GM21360 (cell line): ENCODE measurements around the gene IQSEC1.

ENCODE experiments used
- ATAC-seq: cut with Tn5 transposase; IDR thresholded peaks from one replicate; pipeline ENCODE4 v1.9.1; 2021; ENCODE audit warnings: mild to moderate bottlenecking, moderate library complexity; ENCODE audit not compliant: unreplicated experiment

The IQSEC1 gene

GRCh38 chr3:12975748-12976522, 97.3 kb downstream of the IQSEC1 start:
- no peak for ATAC-seq

DNA sequence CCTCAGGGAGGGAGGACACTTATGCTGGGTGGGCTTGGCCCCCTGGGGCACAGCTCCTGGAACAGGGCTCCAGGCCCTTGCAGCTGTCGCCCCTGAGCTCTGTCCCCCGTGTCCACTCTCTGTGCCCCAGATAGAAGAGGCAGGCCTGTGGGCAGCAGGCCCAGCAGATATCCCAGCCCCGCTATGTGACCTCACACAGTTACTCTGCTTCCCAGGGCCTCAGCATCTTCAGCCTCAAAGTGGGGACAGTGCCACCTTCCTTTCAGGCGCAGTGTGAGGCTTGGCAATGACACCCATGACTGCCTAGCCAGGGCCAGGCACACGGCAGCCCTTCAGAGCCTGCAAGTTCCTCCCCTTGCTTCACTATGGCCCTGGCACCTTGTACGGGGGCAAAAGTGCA, 98.4 kb downstream of the IQSEC1 start:
- ATAC-seq: no peak

DNA sequence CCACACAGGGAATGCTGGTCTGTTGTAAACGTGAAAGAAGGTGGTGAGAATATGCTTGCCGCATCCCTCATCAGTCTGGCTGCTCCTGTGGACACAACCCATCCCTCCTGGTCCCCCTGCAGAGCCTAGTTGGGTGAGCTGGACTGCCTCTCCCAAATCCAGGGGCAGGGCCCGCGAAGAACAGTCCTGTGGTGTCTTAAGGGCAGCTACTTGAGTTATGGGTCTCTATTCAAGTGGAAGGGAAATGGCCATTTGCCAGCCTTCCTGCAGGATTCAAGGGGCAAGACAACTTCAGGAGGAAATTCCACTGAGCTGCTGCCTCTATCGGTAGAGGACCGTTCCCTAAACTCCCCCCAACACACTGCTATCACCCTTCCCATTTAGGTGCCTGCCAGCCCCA, 98.9 kb downstream of the IQSEC1 start:
- no peak for ATAC-seq

DNA sequence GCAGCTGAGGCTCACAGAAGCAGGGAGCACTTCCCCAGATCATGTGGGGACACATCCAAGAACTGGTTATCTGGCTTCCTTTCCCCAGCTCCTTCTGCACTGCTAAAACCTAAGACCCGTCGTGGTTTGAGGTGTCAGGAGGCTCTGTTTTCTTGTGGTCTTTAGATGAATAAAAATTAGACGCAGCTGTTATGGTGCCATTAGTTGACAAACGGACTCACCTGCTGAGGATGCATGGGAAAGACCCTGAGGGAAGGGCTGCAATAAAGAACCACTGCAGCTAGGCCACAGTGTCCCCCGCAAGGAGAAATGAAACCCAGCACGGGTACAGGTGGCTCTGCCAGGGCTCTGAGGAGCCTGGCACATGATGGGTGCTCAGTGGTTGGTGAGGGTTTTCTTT, 99.4 kb downstream of the IQSEC1 start:
- ATAC-seq: no peak

GRCh38 chr3:12972781-12973702, 100.2 kb downstream of the IQSEC1 start:
- no peak for ATAC-seq

DNA sequence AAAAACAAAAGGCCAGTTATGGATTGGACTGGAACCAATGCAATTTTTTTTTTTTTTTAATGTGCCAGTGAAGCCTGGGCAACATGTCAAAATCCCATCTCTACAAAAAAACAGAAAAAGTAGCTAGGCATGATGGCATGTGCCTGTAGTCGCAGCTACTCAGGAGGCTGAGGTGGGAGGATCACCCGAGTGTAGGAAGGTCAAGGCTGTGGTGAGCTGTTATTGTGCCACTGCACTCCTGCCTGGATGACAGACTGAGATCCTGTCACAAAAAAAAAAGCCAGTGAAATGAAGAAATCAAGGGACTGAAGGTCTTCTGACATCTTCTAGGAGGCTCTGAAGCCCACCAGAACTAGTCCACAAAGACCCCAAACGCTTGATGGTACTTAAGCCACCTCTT, 101.2 kb downstream of the IQSEC1 start:
- no peak for ATAC-seq

GRCh38 chr3:12970684-12971083, 102.5 kb downstream of the IQSEC1 start:
- ATAC-seq: no peak

DNA sequence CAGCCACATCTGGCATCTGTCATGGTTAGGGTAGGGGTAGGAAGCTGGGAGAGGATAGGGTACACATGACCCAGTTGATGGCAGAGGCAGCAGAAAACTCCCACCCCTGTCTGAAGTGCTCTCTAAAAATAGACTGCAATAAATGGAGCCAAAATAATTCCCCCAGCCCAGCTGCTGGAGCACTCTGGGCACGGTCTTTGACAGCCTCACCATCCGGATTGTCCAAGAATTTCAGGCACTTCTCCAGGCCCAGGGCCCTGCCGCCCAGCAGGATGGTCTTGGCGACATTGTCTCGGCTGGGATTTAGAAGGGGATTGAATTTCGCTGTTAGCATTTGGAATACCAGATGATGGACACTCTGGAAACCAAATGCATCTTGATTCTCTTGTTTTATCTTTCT, 103.7 kb downstream of the IQSEC1 start:
- ATAC-seq: no peak

GRCh38 chr3:12968541-12968940, 104.7 kb downstream of the IQSEC1 start:
- ATAC-seq: no peak

- ATAC-seq: peak; percentile 77
These were observed 105.5 kb downstream of the IQSEC1 start for GRCh38 chr3:12967606-12968351.

DNA sequence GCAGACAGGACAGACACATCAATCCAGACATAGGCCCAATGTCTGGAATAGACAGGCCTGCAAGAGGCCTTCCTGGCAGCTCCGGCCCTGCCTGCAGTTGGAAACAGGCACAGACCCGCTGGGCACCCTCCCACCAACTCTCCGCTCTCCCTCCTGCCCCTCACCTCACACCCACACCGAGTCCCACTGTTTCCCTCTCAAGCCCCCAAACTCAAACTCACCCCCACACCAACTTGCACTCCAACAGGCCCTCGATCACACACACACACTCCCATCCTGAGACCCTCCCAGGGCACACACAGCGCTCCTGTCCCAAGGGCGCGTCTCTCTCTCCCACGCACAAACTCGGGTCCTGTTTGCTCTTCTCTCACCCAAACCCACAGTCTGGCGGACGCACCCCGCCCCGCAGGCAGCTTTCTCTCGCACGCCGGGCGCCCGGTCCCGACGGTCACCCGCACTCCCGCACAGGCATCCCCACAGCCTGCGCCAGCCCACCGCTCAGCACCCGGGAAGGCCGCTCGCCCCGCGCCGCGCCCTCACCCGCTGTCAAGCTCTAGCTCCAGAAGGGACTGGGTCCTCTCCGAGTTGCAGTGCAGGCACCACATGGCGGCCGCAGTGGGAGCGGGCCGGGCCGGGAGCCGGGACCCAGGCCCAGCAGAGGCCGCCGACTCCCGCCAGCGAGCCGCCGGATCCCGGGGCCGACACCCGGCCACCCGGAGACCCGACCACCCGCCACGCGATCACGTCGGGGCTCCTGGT, 106.2 kb downstream of the IQSEC1 start:
- peak; percentile 9 for ATAC-seq

DNA sequence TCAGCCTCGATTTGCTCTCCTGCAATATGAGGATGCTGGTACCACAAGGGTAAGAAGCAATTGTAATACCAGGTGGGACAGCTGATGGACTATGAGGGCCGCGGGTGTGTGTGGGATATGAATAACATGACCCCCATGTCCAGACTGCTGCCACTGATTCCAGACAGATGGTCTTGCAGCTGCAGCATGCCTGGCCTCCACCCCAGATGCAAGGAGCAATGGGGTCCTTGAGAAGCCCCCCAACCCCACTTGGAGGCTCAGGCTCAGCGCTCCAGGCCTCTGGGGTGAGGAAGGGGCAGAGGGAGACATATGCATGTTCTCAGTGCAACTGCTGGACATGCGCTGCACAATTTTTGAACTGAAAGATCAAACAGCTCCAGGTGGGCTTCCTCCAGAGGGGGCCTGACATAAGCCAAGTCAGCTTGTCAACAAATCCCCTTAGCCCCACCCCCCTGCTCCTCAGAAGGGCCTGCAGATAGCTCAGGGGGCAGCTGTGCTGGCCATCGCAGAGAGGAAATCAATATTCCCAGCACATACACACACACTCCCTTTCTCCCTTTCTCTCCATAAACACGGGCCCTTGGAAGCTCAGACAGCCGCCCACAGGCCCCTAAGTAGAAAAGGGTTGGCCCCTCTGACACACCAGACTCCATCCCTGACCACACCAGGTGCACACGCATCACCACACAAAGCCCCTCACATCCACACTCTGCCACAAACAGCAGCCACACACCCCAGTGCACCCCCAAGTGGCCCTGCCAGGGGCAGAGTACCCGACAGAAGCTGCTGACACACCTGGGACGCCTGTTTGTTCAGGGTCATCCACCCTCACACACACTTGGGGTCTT, 107.0 kb downstream of the IQSEC1 start:
- ATAC-seq: no peak

- no peak for ATAC-seq
These were observed 108.3 kb downstream of the IQSEC1 start for GRCh38 chr3:12964711-12965612.

- ATAC-seq: no peak
These were observed 109.1 kb downstream of the IQSEC1 start for GRCh38 chr3:12963922-12964701.

GRCh38 chr3:12963231-12963896, 109.9 kb downstream of the IQSEC1 start:
- ATAC-seq: no peak

- ATAC-seq: no peak
These were observed 110.9 kb downstream of the IQSEC1 start for GRCh38 chr3:12962292-12962691.

- ATAC-seq: no peak
These were observed 111.6 kb downstream of the IQSEC1 start for GRCh38 chr3:12961697-12962036.
